Activated B cell treated with CpG ODN at 0.5 μM for 24 hours (primary cell): ENCODE measurements around the gene ADO. TPM values are rescaled to one million over a fixed set of nuclear protein-coding genes. Genes with fewer than 3 reads are reported as not detected.

Experiments
- ATAC-seq: fragments of 200-7000 bp; cut with Tn5 transposase; one replicate; pipeline ENCODE4 v1.10.0; 2021; ENCODE audit warnings: low read depth, mild to moderate bottlenecking, moderate library complexity
- CTCF ChIA-PET: fragments of 350-600 bp; sonication (Branson Sonifier 250); formaldehyde crosslinking; loops from one replicate; lab custom pipeline; 2021; ENCODE audit warnings: antibody characterized with exemption; lab: Charles Lee
- POLR2A ChIA-PET: fragments of 350-600 bp; sonication (Branson Sonifier 250); formaldehyde crosslinking; loops from one replicate; lab custom pipeline; 2021; ENCODE audit warnings: antibody characterized with exemption; lab: Charles Lee
- DNase-seq: peaks from one replicate; pipeline ENCODE4 v3.0.0; 2022
- H3K27ac Mint-ChIP-seq: one replicate; pipeline ENCODE4 v1.8.0; 2020; ENCODE audit warnings: mixed read lengths
- H3K27me3 Mint-ChIP-seq: one replicate; pipeline ENCODE4 v1.8.0; 2021; ENCODE audit warnings: mixed read lengths
- H3K36me3 Mint-ChIP-seq: one replicate; pipeline ENCODE4 v1.8.0; 2021; ENCODE audit warnings: low read depth, mixed read lengths
- H3K4me1 Mint-ChIP-seq: one replicate; pipeline ENCODE4 v1.8.0; 2021; ENCODE audit warnings: mixed read lengths
- H3K4me3 Mint-ChIP-seq: one replicate; pipeline ENCODE4 v1.8.0; 2020; ENCODE audit warnings: mild to moderate bottlenecking, mixed read lengths
- H3K9me3 Mint-ChIP-seq: one replicate; pipeline ENCODE4 v1.8.0; 2020; ENCODE audit warnings: mixed read lengths
- CTCF ChIP-seq: fragments of 200-600 bp; IDR thresholded peaks from one replicate; pipeline ENCODE4 v1.8.0; 2022; ENCODE audit warnings: antibody characterized with exemption, mild to moderate bottlenecking
- intact Hi-C: fragments of 100-400 bp; cut with micrococcal nuclease; formaldehyde crosslinking; loops from one replicate; pipeline ENCODE4 v1.15.1; 2024
- total RNA-seq: library from RNA; stranded (reverse); gene quantifications from 2 replicates; pipeline ENCODE4 v1.2.3, GENCODE V29; 2022

Gene ADO
- total RNA-seq, 1 donor from 2014 or later: 21.7 TPM

GRCh38 chr10:62801871-62802270, 2.6 kb upstream of the ADO start:
- intact Hi-C loops: loop anchor here (5.0 kb wide), 1 partner anchor 465 kb away; no protein-coding TSS in a partner anchor
- no peak for DNase-seq
- H3K27ac Mint-ChIP-seq: no peak overlapping the region
- H3K4me1 Mint-ChIP-seq: peaks cover 22% of the 10 kb centered on the region
- peaks cover 7% of the 10 kb centered on the region for H3K27me3 Mint-ChIP-seq
- TF ChIP-seq CTCF: no peak
- ChIA-PET CTCF (interaction anchor here (1.2 to 1.6 kb wide), 3 partner anchors 17 to 191 kb away, joined by 3 to 4 read pairs (median 4); no protein-coding TSS in a partner anchor), POLR2A (no interaction called here)
- no peak overlapping the region for H3K4me3 Mint-ChIP-seq
- no peak for ATAC-seq
- H3K36me3 Mint-ChIP-seq: peaks cover 13% of the 10 kb centered on the region
- H3K9me3 Mint-ChIP-seq: no peaks in the 10 kb centered on the region

- DNase-seq (no peak), ATAC-seq (no peak)
- intact Hi-C loops: loop anchor here (1.0 to 5.0 kb wide), 9 partner anchors 12 to 463 kb away; partner anchors contain the start of genes EGR2 and NRBF2
- no peaks in the 10 kb centered on the region for H3K9me3 Mint-ChIP-seq
- no peak for TF ChIP-seq CTCF
- POLR2A ChIA-PET: interaction anchor here (0.8 to 5.1 kb wide), 7 partner anchors 12 to 166 kb away, joined by 3 to 68 read pairs (median 6); partner anchors contain the start of gene EGR2
- CTCF ChIA-PET: interaction anchor here (1.0 to 4.0 kb wide), 6 partner anchors 13 to 194 kb away, joined by 3 to 15 read pairs (median 3); partner anchors contain the start of gene EGR2
- peaks cover 41% of the 10 kb centered on the region for H3K4me1 Mint-ChIP-seq
- peaks cover 26% of the 10 kb centered on the region for H3K36me3 Mint-ChIP-seq
- peak overlapping the region; percentile 95 for H3K4me3 Mint-ChIP-seq
- H3K27ac Mint-ChIP-seq: peak overlapping the region; percentile 99
- peaks cover 4% of the 10 kb centered on the region for H3K27me3 Mint-ChIP-seq
Observed at GRCh38 chr10:62803724-62804355, 680 bp upstream of the ADO start.

GRCh38 chr10:62805231-62806099, 945 bp downstream of the ADO start:
- Mint-ChIP-seq H3K9me3 (no peaks in the 10 kb centered on the region), H3K4me1 (peaks cover 42% of the 10 kb centered on the region), H3K4me3 (peak overlapping the region; percentile 95), H3K27me3 (no peaks in the 10 kb centered on the region), H3K36me3 (peaks cover 33% of the 10 kb centered on the region), H3K27ac (peak overlapping the region; percentile 88)
- ATAC-seq: no peak
- DNase-seq: peak; percentile 20
- no peak for TF ChIP-seq CTCF
- intact Hi-C loops: loop anchor here (2.0 kb wide), 1 partner anchor 117 kb away; no protein-coding TSS in a partner anchor
- ChIA-PET POLR2A (interaction anchor here (0.9 to 5.1 kb wide), 9 partner anchors 11 to 168 kb away, joined by 3 to 68 read pairs (median 6); partner anchors contain the start of gene EGR2), CTCF (interaction anchor here (1.1 to 4.0 kb wide), 7 partner anchors 11 to 195 kb away, joined by 3 to 15 read pairs (median 4); partner anchors contain the start of gene EGR2)

GRCh38 chr10:62806251-62806650, 1.7 kb downstream of the ADO start:
- Mint-ChIP-seq H3K4me3 (peak overlapping the region; percentile 95), H3K27me3 (no peaks in the 10 kb centered on the region), H3K4me1 (peaks cover 49% of the 10 kb centered on the region), H3K9me3 (no peaks in the 10 kb centered on the region), H3K27ac (peak overlapping the region; percentile 53), H3K36me3 (peaks cover 33% of the 10 kb centered on the region)
- no peak for TF ChIP-seq CTCF
- POLR2A ChIA-PET: interaction anchor here (0.6 to 5.1 kb wide), 6 partner anchors 10 to 117 kb away, joined by 3 to 68 read pairs (median 4); partner anchors contain the start of gene EGR2
- CTCF ChIA-PET: interaction anchor here (1.1 to 4.0 kb wide), 4 partner anchors 11 to 196 kb away, joined by 3 to 15 read pairs (median 4); no protein-coding TSS in a partner anchor
- DNase-seq: no peak
- no peak for ATAC-seq
- intact Hi-C loops: no loop called here
